ENCODE results near the gene AP3S2.

Gene AP3S2

DNA sequence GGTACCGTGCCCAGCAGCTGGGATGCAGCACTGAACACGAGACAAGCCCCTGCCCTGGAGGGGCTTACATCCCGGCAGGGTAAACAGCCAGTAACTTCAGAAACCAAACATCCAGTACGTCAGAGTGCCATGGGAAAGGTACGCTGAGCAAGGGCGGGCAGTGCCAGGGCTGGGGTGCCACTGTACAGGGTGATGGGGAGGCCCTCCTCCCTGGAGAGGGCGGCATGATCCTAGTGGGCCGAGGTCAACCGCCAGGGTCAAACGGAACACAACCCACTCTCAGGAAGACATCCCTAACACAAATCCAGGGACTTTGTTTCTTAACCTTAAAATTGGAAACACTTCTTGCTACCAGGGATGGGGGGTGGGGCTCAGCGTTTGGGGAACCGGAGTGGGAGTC lies 63.2 kb downstream of the AP3S2 start:
- Histone ChIP-seq H3K4me3 (no peak overlapping the region), H3K27ac (no peak overlapping the region)
- no peak for DNase-seq (ENCODE audit: low spot score)
- TF ChIP-seq CTCF (IDR thresholded peaks at IDR 0.05) = no peak

DNA sequence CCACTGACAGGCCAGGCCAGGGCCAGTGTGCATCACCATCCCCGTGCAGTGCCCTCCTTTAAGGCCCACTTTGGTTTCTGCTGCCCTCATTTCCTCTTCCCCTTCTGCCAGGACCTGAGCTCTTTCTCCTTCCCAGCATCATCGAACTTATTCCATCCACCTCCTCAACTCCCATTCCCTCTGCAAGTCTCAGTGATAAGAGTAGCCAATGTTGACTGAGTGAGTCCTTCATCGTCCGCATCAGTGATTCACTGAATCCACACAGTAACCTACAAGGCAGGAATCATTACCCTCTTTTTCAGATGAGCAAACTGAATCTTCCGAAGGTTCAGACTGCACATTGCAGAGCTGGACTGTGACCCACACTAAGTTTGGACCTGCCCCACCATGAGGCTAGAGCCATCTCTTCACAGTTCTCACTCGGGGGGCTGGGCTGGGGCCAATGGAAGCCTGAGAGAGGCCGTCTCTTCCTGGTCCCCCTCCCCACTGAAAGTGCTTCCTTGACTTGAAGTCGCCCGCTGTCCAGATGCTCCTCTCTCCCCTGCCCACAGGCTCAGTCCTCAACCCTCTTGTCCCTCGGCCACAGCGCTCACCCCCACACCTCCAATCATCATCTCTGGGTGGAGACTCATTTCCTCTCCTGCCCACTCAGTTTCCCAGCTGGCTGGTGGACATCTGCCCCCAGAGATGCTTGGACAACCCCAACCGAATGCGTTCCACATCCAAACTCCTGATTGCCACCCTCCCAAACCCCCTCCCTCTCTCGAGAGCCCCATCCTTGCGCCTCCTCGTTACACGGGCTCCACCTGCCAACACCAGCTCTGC lies 64.0 kb downstream of the AP3S2 start:
- no peak for TF ChIP-seq CTCF (IDR thresholded peaks at IDR 0.05)
- Histone ChIP-seq H3K4me3 (no peak overlapping the region), H3K27ac (no peak overlapping the region)
- no peak for DNase-seq (ENCODE audit: low spot score)

- TF ChIP-seq CTCF (IDR thresholded peaks at IDR 0.05) = no peak
- DNase-seq (ENCODE audit: low spot score) = no peak
- H3K4me3 ChIP-seq = no peak overlapping the region
- H3K27ac ChIP-seq = peak overlapping the region in 1 of 2 donors; percentile 76
Observed at GRCh38 chr15:89829161-89829560, 64.6 kb downstream of the AP3S2 start.

GRCh38 chr15:89828281-89829145 lies 65.3 kb downstream of the AP3S2 start:
- TF ChIP-seq CTCF (IDR thresholded peaks at IDR 0.05) = no peak
- Histone ChIP-seq H3K27ac (peak overlapping the region in 1 of 2 donors; percentile 76), H3K4me3 (no peak overlapping the region)
- DNase-seq (ENCODE audit: low spot score) = no peak

- no peak for DNase-seq (ENCODE audit: low spot score)
- no peak for TF ChIP-seq CTCF (IDR thresholded peaks at IDR 0.05)
- peak overlapping the region in 1 of 2 donors; percentile 76 for H3K27ac ChIP-seq
- no peak overlapping the region for H3K4me3 ChIP-seq
Observed at GRCh38 chr15:89827829-89828228, 66.0 kb downstream of the AP3S2 start.

DNA sequence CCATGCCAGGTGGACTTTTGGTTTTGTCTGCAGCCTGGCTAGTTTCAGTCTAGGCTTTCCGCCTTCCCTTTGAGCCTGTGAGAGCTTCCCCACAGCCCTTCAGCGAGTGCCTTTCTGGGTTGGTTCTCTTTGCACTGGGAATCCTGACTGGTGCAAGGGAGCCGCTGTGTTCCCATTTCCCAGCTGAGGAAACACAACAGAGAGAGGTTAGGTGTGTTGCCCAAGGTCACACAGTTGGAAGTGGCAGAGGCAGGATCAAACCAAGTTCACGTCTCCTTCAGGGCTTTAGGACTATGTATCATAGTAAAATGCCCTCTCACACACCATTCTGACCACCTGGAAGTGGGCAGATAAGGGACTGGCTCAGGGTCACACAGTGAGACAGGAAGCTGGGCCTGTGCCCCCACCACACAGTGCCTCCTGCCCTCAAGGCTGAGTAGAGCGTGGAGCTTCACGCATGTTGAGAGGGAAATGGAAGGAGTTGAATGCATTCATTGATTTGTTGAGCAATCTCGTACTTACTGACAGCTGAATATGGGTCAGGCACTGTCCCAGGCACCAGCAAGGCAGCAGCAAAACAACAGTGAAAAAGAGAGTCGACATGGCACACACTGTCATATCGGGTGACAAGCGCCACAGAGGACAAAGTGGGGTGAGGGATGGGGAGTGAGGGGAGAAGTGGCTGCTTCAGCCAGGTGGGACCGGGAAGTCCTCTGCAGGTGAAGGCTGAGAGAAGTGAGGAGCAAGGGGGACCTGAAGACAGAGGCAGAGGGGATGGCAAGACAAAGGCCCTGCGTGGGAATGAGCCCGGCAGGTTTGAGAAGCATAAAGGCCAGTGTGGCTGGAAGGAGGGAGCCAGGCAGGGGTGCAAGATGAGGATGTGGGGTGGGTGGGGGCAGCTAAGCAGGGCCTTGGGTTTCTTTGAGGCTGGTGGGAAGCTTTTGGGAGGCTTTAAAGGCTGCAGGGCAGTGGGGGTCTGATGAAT lies 66.8 kb downstream of the AP3S2 start:
- H3K27ac ChIP-seq = no peak overlapping the region
- DNase-seq (ENCODE audit: low spot score) = no peak
- no peak overlapping the region for H3K4me3 ChIP-seq
- TF ChIP-seq CTCF (IDR thresholded peaks at IDR 0.05) = no peak

Data from coronary artery (tissue), 2 donors.